Loucy (cell line): ENCODE measurements around the gene KLHL30.

ENCODE experiments used
- CTCF ChIP-seq: fragments of 200-600 bp; sonication (generic); conservative IDR thresholded peaks from 2 replicates; pipeline ENCODE4 v1.5.1; 2014; ENCODE audit warnings: mild to moderate bottlenecking, antibody characterized with exemption, low read length
- EZH2phosphoT487 ChIP-seq: fragments of 200-600 bp; IDR thresholded peaks from 2 replicates; pipeline ENCODE4 v1.6.1; 2018; ENCODE audit warnings: antibody characterized with exemption, mild to moderate bottlenecking, moderate library complexity, borderline replicate concordance

GRCh38 chr2:238165288-238165921 lies 26.9 kb downstream of the KLHL30 start:
- TF ChIP-seq CTCF (no peak), EZH2phosphoT487 (no peak)
